NB4 (cell line): Measurements from ENCODE around the gene VPS35L.

Experiments used
- CTCF ChIP-seq: IDR thresholded peaks from one replicate; pipeline ENCODE4 v1.5.1; 2012; ENCODE audit warnings: low read depth, low read length
- MAX ChIP-seq: IDR thresholded peaks from 2 replicates; pipeline ENCODE4 v1.6.1; 2011; ENCODE audit warnings: low read depth, low read length
- MYC ChIP-seq: IDR thresholded peaks from 2 replicates; pipeline ENCODE4 v1.6.1; 2011; ENCODE audit warnings: low read depth, low read length
- POLR2A ChIP-seq: IDR thresholded peaks from 2 replicates; pipeline ENCODE4 v1.6.1; 2011; ENCODE audit warnings: mild to moderate bottlenecking; ENCODE audit not compliant: insufficient read length; ENCODE audit errors: extremely low read depth

DNA sequence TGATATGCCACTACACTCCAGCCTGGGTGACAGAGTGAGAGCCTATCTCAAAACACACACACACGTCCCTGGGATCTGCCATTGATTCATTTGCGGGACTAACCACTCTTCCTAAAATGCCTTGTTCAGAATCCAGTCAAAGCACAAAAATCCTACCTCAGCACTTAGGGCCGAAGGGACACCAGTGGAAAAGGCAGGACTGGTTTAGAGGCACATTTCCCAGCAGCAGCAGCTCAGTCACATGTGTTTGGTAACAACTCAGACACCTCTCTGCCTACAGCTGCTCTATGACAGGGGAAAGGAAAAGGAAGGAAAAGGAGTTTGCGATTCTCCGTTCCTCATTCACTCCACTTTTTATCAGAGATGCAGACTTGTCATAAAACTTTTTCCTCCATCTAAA is 150.3 kb downstream of the VPS35L start:
- TF ChIP-seq CTCF (no peak), MAX (no peak), POLR2A (no peak), MYC (no peak)
